MV-4-11 (cell line): ENCODE data around the gene CCL23.

Source experiments
- DNase-seq: peaks from one replicate; lab custom pipeline; 2025; lab: John Stamatoyannopoulos, UW

The CCL23 gene

DNA sequence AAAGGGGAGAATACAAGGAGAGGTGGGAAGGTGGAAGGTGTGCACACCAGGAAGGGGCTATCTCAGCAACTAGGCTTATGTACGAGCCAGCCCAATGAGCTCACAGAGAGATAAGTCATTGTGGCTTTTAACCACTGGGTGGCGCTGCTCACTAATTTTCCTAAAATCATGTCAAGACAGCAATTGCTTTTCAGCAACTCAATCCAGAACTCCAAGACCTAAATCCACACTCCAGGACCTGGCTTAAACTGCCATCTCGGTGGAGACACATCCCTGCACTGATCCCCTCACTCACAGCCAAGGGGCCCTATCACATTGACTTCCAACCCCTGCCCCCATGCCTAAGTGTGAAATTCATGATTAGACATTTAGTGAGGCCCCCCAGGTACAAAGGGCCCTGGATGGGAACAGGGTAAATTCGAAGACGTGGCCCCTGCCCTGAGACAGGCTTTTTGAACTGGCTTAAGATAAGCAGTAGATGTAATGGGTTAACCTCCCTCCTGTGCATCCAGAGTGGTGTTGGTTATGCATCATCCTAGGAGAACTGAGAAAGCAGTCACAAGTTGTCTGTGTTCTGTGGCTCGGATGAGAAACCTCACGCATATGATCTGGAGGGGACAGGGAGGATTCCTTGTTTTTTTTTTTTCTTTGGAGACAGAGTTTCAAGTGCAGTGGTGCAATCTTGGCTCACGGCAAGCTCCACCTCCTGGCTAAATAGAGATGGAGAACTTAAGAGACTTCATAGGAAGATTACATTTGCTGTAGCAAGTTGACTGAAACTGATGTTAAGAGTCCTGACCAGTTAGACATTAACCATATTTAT, 48.0 kb downstream of the CCL23 start:
- peak; percentile 76 for DNase-seq

DNA sequence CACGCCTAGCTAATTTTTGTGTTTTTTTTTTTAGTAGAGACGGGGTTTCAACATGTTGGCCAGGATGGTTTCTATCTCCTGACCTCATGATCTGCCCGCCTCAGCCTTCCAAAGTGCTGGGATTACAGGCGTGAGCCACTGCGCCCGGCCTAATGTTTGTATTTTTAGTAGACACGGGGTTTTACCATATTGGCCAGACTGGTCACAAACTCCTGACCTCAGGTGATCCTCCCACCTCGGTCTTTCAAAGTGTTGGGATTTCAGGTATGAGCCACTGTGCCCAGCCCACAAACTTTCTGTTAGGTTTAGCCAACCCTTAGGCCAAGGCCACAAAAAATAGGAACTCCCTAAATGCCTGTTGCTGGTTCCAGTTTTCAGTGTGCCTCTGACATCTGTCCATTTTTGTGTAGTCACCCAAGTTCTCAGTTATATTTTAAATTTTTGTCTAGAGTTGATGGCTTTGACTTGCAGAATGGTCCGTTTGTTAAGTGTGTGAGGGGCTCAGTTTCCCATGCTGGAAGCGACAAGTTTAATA, 49.2 kb downstream of the CCL23 start:
- peak; percentile 66 for DNase-seq

DNA sequence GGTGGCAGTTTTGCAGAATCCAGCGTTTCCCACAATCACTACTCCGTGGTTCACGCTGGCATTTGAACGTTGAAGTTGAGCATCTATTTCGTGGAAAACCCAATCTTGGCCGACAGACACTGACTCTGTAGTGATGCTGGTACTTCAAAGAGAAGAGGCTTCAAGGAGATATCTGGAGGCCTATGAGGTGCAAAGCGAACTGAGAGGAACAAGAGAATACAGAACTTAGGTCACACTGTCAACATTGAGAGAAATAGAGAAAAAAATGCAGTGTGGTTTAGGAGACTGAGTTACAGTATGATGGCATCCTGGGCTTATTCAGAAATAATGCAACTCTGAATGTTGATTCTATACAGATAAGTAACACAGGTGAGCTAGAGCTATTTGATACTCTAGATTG, 52.5 kb downstream of the CCL23 start:
- no peak for DNase-seq

DNA sequence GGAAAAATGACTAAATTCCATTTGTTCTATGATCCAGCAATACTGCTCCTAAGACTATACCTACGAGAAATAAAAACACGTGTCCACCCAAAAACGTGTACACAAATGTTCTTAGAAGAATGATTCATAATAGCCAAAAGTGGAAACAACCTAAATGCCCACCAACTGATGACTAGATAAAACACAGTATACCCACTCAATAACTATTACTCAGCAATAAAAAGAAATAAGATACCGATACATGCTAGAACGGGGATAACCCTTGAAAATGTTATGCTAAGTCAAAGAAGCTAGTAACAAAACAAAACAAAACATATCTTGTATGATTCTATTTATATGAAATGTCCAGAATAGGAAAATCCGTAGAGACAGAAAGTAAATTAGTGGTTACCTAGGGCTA, 54.1 kb downstream of the CCL23 start:
- DNase-seq, result no peak
